HL-60 (cell line): ENCODE measurements around the gene SMIM1.

Experiments used
- DNase-seq, 2 experiments: peaks; one replicate each; pipeline ENCODE4 v3.0.0-alpha.2; 2010 to 2020; ENCODE audit warnings: low read depth in 1 of 2, low spot score in 1 of 2
- H3K27ac ChIP-seq: fragments of 250-450 bp; sonication (Bioruptor Pico); replicated peaks from 2 replicates; pipeline ENCODE4 v1.5.1; 2020; ENCODE audit warnings: mild to moderate bottlenecking, moderate library complexity
- H3K27me3 ChIP-seq: fragments of 250-450 bp; sonication (Bioruptor Pico); 2 replicates; pipeline ENCODE4 v1.5.1; 2021; ENCODE audit warnings: mild to moderate bottlenecking, moderate library complexity; ENCODE audit not compliant: insufficient read depth, poor library complexity, severe bottlenecking
- H3K4me3 ChIP-seq: replicated peaks from 2 replicates; pipeline ENCODE4 v1.5.1; 2011; ENCODE audit warnings: mild to moderate bottlenecking, control low read depth, low read length; ENCODE audit not compliant: insufficient read depth
- GABPA ChIP-seq: IDR thresholded peaks from 2 replicates; pipeline ENCODE4 v1.6.1; 2012; ENCODE audit warnings: low read depth
- POLR2AphosphoS5 ChIP-seq: IDR thresholded peaks from 2 replicates; pipeline ENCODE4 v1.6.1; 2012; ENCODE audit warnings: low read depth
- SPI1 ChIP-seq: IDR thresholded peaks from 2 replicates; pipeline ENCODE4 v1.6.1; 2012; ENCODE audit warnings: low read depth, mild to moderate bottlenecking, borderline replicate concordance
- TF ChIP-seq, protein P1 (sequence below): IDR thresholded peaks from one replicate; pipeline ENCODE4 v1.5.1; 2011; ENCODE audit warnings: low read length, control low read depth, inconsistent platforms; ENCODE audit not compliant: insufficient read depth
- TF ChIP-seq, protein P2 (sequence below): IDR thresholded peaks from 2 replicates; pipeline ENCODE4 v1.6.1; 2012; ENCODE audit warnings: low read depth; ENCODE audit not compliant: insufficient replicate concordance

Gene SMIM1

DNA sequence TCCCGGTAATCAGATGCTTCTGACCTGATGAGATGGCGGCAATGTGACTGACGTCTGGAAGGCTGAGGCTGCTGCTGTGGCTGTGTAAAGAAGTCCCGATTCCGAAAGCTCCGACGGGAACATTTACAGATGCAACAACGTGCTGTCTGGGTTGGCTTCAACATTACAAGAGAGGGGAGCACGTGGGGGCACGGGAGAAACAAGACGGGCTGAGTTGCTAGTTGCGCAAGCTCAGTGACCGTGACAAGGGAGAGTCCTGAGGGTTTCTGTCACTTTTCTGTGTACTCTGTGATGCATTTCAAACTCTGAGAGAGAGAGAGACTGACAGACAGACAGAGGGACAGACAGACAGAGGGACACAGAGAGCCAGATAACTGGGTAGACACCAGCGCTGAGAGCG, 49.4 kb downstream of the SMIM1 start:
- H3K27me3 ChIP-seq = no peaks in the 10 kb centered on the region
- TF ChIP-seq, protein P1, sequence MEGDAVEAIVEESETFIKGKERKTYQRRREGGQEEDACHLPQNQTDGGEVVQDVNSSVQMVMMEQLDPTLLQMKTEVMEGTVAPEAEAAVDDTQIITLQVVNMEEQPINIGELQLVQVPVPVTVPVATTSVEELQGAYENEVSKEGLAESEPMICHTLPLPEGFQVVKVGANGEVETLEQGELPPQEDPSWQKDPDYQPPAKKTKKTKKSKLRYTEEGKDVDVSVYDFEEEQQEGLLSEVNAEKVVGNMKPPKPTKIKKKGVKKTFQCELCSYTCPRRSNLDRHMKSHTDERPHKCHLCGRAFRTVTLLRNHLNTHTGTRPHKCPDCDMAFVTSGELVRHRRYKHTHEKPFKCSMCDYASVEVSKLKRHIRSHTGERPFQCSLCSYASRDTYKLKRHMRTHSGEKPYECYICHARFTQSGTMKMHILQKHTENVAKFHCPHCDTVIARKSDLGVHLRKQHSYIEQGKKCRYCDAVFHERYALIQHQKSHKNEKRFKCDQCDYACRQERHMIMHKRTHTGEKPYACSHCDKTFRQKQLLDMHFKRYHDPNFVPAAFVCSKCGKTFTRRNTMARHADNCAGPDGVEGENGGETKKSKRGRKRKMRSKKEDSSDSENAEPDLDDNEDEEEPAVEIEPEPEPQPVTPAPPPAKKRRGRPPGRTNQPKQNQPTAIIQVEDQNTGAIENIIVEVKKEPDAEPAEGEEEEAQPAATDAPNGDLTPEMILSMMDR = no peak
- TF ChIP-seq SPI1 = no peak
- TF ChIP-seq GABPA = no peak
- TF ChIP-seq, protein P2, sequence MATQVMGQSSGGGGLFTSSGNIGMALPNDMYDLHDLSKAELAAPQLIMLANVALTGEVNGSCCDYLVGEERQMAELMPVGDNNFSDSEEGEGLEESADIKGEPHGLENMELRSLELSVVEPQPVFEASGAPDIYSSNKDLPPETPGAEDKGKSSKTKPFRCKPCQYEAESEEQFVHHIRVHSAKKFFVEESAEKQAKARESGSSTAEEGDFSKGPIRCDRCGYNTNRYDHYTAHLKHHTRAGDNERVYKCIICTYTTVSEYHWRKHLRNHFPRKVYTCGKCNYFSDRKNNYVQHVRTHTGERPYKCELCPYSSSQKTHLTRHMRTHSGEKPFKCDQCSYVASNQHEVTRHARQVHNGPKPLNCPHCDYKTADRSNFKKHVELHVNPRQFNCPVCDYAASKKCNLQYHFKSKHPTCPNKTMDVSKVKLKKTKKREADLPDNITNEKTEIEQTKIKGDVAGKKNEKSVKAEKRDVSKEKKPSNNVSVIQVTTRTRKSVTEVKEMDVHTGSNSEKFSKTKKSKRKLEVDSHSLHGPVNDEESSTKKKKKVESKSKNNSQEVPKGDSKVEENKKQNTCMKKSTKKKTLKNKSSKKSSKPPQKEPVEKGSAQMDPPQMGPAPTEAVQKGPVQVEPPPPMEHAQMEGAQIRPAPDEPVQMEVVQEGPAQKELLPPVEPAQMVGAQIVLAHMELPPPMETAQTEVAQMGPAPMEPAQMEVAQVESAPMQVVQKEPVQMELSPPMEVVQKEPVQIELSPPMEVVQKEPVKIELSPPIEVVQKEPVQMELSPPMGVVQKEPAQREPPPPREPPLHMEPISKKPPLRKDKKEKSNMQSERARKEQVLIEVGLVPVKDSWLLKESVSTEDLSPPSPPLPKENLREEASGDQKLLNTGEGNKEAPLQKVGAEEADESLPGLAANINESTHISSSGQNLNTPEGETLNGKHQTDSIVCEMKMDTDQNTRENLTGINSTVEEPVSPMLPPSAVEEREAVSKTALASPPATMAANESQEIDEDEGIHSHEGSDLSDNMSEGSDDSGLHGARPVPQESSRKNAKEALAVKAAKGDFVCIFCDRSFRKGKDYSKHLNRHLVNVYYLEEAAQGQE = no peak
- no peak for TF ChIP-seq POLR2AphosphoS5
- no peak for DNase-seq
- H3K4me3 ChIP-seq = no peak overlapping the region
- H3K27ac ChIP-seq = no peak overlapping the region

DNA sequence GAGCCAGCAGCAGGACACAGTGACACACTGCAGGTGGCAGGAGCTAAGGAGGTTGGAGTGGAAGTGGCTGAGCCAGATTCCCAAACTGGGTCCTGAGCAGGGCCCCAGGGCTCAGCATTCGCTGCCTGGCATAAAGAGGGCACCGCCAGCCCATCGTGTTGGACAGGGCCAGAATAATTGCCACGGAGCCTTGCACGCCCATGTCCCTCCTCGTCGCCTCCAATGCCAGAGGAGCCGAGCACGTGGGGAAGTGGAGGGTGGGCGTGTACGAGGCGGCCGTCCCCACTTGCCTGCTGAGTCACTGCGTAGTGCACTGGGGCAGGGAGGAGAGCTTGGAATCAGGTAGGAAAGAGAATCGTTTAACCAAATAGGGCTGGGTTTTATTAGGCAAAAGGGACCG, 49.9 kb downstream of the SMIM1 start:
- H3K27ac ChIP-seq = no peak overlapping the region
- TF ChIP-seq GABPA (no peak), POLR2AphosphoS5 (no peak), SPI1 (no peak)
- TF ChIP-seq, protein P2 = no peak
- TF ChIP-seq, protein P1 = no peak
- H3K27me3 ChIP-seq = no peaks in the 10 kb centered on the region
- no peak overlapping the region for H3K4me3 ChIP-seq
- no peak for DNase-seq

DNA sequence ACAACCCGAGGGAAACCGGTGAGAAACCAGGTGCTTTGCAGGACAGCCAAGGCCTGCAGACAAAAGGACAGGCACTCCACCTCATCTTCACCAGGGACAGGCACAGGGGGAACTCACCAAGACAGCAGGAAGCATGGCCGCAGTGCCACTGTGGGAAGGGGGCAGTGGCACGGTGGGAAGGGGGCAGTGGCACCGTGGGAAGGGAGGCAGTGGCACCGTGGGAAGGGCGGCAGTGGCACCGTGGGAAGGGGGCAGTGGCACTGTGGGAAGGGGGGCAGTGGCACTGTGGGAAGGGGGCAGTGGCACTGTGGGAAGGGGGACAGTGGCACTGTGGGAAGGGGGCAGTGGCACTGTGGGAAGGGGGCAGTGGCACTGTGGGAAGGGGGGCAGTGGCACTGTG, 52.1 kb downstream of the SMIM1 start:
- no peaks in the 10 kb centered on the region for H3K27me3 ChIP-seq
- no peak for DNase-seq
- no peak overlapping the region for H3K4me3 ChIP-seq
- TF ChIP-seq, protein P1 = no peak
- TF ChIP-seq, protein P2 = no peak
- no peak for TF ChIP-seq SPI1
- TF ChIP-seq POLR2AphosphoS5 = no peak
- no peak for TF ChIP-seq GABPA
- no peak overlapping the region for H3K27ac ChIP-seq
